ENCODE results near the gene SYNGR3. TPM values are rescaled to one million over a fixed set of nuclear protein-coding genes. Genes with fewer than 3 reads are reported as not detected.

SYNGR3 gene
- total and polyA plus RNA-seq, 2 of the 13 experiments (the other 11 are each of a cell fraction or from before 2014, with no cell fraction given), result 0.97 to 5.7 TPM

GRCh38 chr16:2009791-2010510 lies 20.2 kb downstream of the SYNGR3 start, which contains the start of gene ZNF598 (continued):
- TF ChIP-seq TERF1 (CRISPR knock-in tag; IDR thresholded peaks at IDR 0.05) (no peak), TOE1 (CRISPR knock-in tag; IDR thresholded peaks at IDR 0.05) (no peak), MLX (CRISPR knock-in tag; IDR thresholded peaks at IDR 0.05) (peak; percentile 6; the same call in 1 of the 2 replicates), PAF1 (CRISPR knock-in tag; IDR thresholded peaks at IDR 0.05) (no peak), ZNF878 (CRISPR knock-in tag; IDR thresholded peaks at IDR 0.05) (no peak), ZNF792 (CRISPR knock-in tag; IDR thresholded peaks at IDR 0.05) (0 out of 2 replicates have a peak, but pooled peaks have one; percentile 36), DNMT3B (CRISPR knock-in tag; conservative IDR thresholded peaks at IDR 0.05) (no peak), SNRNP70 (IDR thresholded peaks at IDR 0.05; ENCODE audit: low read depth, low read length) (no peak), ZNF768 (CRISPR knock-in tag; IDR thresholded peaks at IDR 0.05) (peak; percentile 45; the same call in 1 of the 2 replicates), MAFG (CRISPR knock-in tag; IDR thresholded peaks at IDR 0.05) (no peak), FOXJ3 (CRISPR knock-in tag; IDR thresholded peaks at IDR 0.05; ENCODE audit: borderline replicate concordance) (no peak), KAT2B (IDR thresholded peaks at IDR 0.05; ENCODE audit: borderline replicate concordance, low read depth, low read length) (no peak), ZNF224 (CRISPR knock-in tag; IDR thresholded peaks at IDR 0.05) (0 out of 2 replicates have a peak, but pooled peaks have one; percentile 61), ZNF574 (CRISPR knock-in tag; IDR thresholded peaks at IDR 0.05) (peak; percentile 99)
- TF ChIP-seq, protein P1, sequence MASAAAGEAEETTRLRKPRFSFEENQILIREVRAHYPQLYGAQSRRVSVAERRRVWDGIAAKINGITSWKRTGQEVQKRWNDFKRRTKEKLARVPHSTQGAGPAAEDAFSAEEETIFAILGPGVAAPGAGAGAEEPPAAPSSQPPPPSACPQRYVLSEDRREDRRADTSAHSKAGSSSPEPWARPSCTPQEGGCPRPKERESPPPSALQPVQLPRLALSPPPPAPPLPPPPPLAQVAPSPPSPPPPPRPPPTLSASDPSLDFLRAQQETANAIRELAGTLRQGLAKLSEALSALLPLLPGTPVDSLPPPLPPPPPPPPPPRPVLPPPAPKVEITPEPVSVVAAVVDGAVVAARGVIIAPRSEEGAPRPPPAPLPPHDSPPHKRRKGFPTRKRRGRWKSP (CRISPR knock-in tag; IDR thresholded peaks at IDR 0.05), result peak; percentile 63; the same call in 1 of the 2 replicates
- TF ChIP-seq, protein P2, sequence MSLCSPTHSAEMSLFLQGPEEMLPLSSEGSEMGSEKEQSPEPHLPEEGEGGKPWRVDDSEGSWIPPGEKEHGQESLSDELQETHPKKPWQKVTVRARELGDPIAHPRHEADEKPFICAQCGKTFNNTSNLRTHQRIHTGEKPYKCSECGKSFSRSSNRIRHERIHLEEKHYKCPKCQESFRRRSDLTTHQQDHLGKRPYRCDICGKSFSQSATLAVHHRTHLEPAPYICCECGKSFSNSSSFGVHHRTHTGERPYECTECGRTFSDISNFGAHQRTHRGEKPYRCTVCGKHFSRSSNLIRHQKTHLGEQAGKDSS (CRISPR knock-in tag; IDR thresholded peaks at IDR 0.05; ENCODE audit: borderline replicate concordance, low read depth), result no peak
- TF ChIP-seq, protein P3, sequence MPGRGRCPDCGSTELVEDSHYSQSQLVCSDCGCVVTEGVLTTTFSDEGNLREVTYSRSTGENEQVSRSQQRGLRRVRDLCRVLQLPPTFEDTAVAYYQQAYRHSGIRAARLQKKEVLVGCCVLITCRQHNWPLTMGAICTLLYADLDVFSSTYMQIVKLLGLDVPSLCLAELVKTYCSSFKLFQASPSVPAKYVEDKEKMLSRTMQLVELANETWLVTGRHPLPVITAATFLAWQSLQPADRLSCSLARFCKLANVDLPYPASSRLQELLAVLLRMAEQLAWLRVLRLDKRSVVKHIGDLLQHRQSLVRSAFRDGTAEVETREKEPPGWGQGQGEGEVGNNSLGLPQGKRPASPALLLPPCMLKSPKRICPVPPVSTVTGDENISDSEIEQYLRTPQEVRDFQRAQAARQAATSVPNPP (CRISPR knock-in tag; IDR thresholded peaks at IDR 0.05), result no peak
- TF ChIP-seq, protein P4, sequence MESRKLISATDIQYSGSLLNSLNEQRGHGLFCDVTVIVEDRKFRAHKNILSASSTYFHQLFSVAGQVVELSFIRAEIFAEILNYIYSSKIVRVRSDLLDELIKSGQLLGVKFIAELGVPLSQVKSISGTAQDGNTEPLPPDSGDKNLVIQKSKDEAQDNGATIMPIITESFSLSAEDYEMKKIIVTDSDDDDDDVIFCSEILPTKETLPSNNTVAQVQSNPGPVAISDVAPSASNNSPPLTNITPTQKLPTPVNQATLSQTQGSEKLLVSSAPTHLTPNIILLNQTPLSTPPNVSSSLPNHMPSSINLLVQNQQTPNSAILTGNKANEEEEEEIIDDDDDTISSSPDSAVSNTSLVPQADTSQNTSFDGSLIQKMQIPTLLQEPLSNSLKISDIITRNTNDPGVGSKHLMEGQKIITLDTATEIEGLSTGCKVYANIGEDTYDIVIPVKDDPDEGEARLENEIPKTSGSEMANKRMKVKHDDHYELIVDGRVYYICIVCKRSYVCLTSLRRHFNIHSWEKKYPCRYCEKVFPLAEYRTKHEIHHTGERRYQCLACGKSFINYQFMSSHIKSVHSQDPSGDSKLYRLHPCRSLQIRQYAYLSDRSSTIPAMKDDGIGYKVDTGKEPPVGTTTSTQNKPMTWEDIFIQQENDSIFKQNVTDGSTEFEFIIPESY (CRISPR knock-in tag; IDR thresholded peaks at IDR 0.05), result no peak

Measured in HepG2 (cell line).